ENCODE measurements around the gene CAGE1. TPM values are rescaled to one million over a fixed set of nuclear protein-coding genes. Genes with fewer than 3 reads are reported as not detected.
"Not testable (repeated sequence)": the region's sequence is repeated elsewhere in the genome, so short reads cannot be mapped to it uniquely, and the experiment has no call there.

CAGE1 gene
- total and polyA plus RNA-seq, 8 donors = not detected

DNA sequence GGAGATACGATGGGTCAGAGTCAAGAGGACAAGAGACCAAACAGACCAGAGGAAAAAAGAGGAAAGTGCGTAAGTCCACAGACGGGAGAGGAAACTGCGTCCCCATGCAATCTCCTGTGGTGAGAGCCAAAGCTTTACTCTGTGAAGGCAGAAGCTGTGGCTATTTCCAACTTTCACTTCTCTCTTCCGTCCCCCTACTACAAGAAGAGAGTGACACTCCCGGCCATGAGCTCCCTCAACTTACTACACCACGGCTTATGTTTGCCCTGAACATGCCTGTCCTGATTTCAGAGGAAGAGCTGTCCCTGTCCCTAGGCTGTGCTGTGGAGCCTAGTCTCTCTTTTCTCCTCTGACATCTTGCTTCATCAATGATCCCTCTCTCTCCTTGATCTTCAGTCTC lies 65.0 kb downstream of the CAGE1 start:
- Histone ChIP-seq H3K27ac (peak overlapping the region in 1 of 5 donors; percentile 39), H3K4me3 (no peak overlapping the region), H3K4me1 (no peaks in the 10 kb centered on the region), H3K27me3 (no peaks in the 10 kb centered on the region), H3K36me3 (no peaks in the 10 kb centered on the region), H3K9me3 (no peaks in the 10 kb centered on the region)
- intact Hi-C loops (cut with DNase I; ENCODE audit: low total_unique reads) = no loop called here
- WGBS, 5 donors = 62 to 80% (median 75%) methylated on average over 7 of the region's 7 CpGs
- DNase-seq = peak in 1 of 2 donors; percentile 32
- TF ChIP-seq POLR2A (IDR thresholded peaks at IDR 0.05) (no peak), POLR2AphosphoS5 (IDR thresholded peaks at IDR 0.05) (no peak)

- Histone ChIP-seq H3K4me3 (no peak overlapping the region), H3K27me3 (no peaks in the 10 kb centered on the region), H3K9me3 (no peaks in the 10 kb centered on the region), H3K36me3 (no peaks in the 10 kb centered on the region), H3K4me1 (no peaks in the 10 kb centered on the region), H3K27ac (no peak overlapping the region)
- TF ChIP-seq CTCF (IDR thresholded peaks at IDR 0.05) (no peak), EP300 (IDR thresholded peaks at IDR 0.05) (no peak), POLR2AphosphoS5 (IDR thresholded peaks at IDR 0.05) (no peak), POLR2A (IDR thresholded peaks at IDR 0.05) (no peak)
- intact Hi-C loops (cut with DNase I; ENCODE audit: low total_unique reads) = no loop called here
- DNase-seq = no peak
Observed at GRCh38 chr6:7323074-7323473, 66.5 kb downstream of the CAGE1 start.

GRCh38 chr6:7321866-7322265 lies 67.7 kb downstream of the CAGE1 start:
- intact Hi-C loops (cut with DNase I; ENCODE audit: low total_unique reads); H3K27me3 ChIP-seq; DNase-seq; H3K4me3 ChIP-seq; H3K4me1 ChIP-seq; H3K9me3 ChIP-seq; H3K36me3 ChIP-seq; H3K27ac ChIP-seq: not testable (repeated sequence)
- WGBS, 5 donors = 78 to 88% (median 85%) methylated on average over 6 of the region's 6 CpGs

DNA sequence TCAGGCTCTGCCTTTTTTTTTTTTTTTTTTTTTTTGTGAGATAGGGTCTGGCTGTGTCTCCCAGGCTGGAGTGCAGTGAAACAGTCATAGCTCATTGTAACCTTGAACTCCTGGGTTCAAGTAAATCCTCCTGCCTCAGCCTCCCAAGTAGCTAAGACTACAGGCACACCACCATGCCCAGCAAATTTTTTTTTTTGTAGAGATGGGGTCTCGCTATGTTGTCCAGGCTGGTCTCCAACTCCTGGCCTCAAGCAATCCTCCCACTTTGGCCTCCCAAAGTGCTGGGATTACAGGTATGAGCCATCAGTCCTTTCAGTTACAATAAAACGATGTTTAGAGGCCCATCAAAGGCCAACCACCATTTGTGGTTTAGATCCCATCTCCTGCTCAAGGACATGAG lies 70.1 kb downstream of the CAGE1 start:
- H3K36me3 ChIP-seq; H3K4me1 ChIP-seq; H3K4me3 ChIP-seq; DNase-seq; H3K27ac ChIP-seq; intact Hi-C loops (cut with DNase I; ENCODE audit: low total_unique reads); H3K27me3 ChIP-seq; H3K9me3 ChIP-seq: not testable (repeated sequence)
- WGBS, 5 donors = 70 to 96% (median 91%) methylated on average over 2 of the region's 2 CpGs

DNA sequence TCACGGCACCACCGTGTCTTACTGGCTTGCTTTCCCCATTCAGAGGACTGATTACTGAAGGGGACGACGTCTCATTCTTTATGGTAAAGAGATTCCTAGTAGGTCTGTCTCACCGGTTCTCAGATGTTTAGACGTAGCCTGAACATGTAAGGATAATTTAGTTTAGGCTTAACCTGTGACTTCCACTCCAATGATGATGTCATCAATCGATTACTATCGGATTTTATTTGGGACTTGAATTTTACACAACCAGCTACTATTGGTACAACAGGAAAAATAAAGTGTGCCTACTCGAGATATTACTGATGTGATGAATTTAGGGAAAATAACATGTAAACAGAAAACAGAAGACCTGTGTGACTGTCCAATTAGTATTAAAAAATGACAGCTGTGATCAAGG lies 72.0 kb downstream of the CAGE1 start:
- no peak for TF ChIP-seq CTCF (IDR thresholded peaks at IDR 0.05)
- TF ChIP-seq POLR2A (IDR thresholded peaks at IDR 0.05) = no peak
- no peak for TF ChIP-seq EP300 (IDR thresholded peaks at IDR 0.05)
- no peak for TF ChIP-seq POLR2AphosphoS5 (IDR thresholded peaks at IDR 0.05)
- H3K27ac ChIP-seq = no peak overlapping the region
- no peak overlapping the region for H3K4me3 ChIP-seq
- no peaks in the 10 kb centered on the region for H3K36me3 ChIP-seq
- peaks cover 0 to 7% (median 6%) of the 10 kb centered on the region in 4 donors for H3K4me1 ChIP-seq
- intact Hi-C loops (cut with DNase I; ENCODE audit: low total_unique reads) = no loop called here
- H3K27me3 ChIP-seq = no peaks in the 10 kb centered on the region
- WGBS, 5 donors = 67 to 87% (median 82%) methylated on average over 9 of the region's 9 CpGs
- no peak for DNase-seq
- H3K9me3 ChIP-seq = no peaks in the 10 kb centered on the region

GRCh38 chr6:7316658-7317533 lies 72.6 kb downstream of the CAGE1 start:
- Histone ChIP-seq H3K4me3 (no peak overlapping the region), H3K27ac (no peak overlapping the region), H3K4me1 (peaks cover 0 to 12% (median 9%) of the 10 kb centered on the region in 4 donors), H3K27me3 (no peaks in the 10 kb centered on the region), H3K36me3 (no peaks in the 10 kb centered on the region), H3K9me3 (no peaks in the 10 kb centered on the region)
- 94 to 99% (median 96%) methylated on average over 16 to 41 of the region's 41 CpGs for WGBS, 5 donors
- TF ChIP-seq POLR2AphosphoS5 (IDR thresholded peaks at IDR 0.05) (no peak), EP300 (IDR thresholded peaks at IDR 0.05) (no peak), CTCF (IDR thresholded peaks at IDR 0.05) (no peak), POLR2A (IDR thresholded peaks at IDR 0.05) (no peak)
- no peak for DNase-seq
- intact Hi-C loops (cut with DNase I; ENCODE audit: low total_unique reads) = no loop called here

All from stomach (tissue), 9 donors.